Testis (tissue), 2 donors: Measurements from ENCODE around the gene MAGEA3.
"Not testable (repeated sequence)": the region's sequence is repeated elsewhere in the genome, so short reads cannot be mapped to it uniquely, and the experiment has no call there.

Source experiments
- POLR2A ChIP-seq: fragments of 450-650 bp; IDR thresholded peaks from one replicate; pipeline ENCODE4 v1.6.1; 2017; ENCODE audit warnings: antibody characterized with exemption, mild to moderate bottlenecking, moderate library complexity
- TF ChIP-seq, protein P1 (sequence below), 3 experiments: fragments of 450-650 bp in 2 of 3; fragments of 200-600 bp in 1 of 3; sonication (generic) in 1 of 3; IDR thresholded peaks; one replicate each; pipeline ENCODE4 v1.5.1; 2016 to 2019; ENCODE audit warnings: antibody characterized with exemption in 3 of 3, mild to moderate bottlenecking in 2 of 3, moderate library complexity in 1 of 3

DNA sequence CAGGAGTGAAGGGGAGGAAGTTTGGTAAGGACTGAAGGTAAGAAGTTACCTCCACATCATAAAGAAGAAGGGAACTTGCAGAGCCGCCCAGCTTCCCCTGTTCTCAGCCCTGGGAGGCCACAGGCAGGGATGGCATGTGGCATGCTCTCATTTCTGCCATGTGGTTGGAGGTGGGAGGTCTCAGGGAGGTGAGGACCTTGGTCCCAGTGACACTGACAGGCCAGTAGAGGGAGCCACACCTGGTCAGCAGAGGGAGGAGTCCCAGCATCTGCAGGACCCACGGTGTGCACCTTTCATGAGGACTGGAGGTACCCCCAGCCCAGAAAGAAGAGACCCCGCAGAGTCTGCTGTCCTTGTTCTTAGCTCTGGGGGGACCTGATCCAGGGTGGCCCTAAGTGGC, 17.6 kb upstream of the MAGEA3 start:
- TF ChIP-seq POLR2A, result not testable (repeated sequence)
- TF ChIP-seq, protein P1, sequence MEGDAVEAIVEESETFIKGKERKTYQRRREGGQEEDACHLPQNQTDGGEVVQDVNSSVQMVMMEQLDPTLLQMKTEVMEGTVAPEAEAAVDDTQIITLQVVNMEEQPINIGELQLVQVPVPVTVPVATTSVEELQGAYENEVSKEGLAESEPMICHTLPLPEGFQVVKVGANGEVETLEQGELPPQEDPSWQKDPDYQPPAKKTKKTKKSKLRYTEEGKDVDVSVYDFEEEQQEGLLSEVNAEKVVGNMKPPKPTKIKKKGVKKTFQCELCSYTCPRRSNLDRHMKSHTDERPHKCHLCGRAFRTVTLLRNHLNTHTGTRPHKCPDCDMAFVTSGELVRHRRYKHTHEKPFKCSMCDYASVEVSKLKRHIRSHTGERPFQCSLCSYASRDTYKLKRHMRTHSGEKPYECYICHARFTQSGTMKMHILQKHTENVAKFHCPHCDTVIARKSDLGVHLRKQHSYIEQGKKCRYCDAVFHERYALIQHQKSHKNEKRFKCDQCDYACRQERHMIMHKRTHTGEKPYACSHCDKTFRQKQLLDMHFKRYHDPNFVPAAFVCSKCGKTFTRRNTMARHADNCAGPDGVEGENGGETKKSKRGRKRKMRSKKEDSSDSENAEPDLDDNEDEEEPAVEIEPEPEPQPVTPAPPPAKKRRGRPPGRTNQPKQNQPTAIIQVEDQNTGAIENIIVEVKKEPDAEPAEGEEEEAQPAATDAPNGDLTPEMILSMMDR (IDR thresholded peaks at IDR 0.05), result not testable (repeated sequence)
